ENCODE measurements around the gene MAP3K20. TPM values are rescaled to one million over a fixed set of nuclear protein-coding genes. Genes with fewer than 3 reads are reported as not detected.

MAP3K20 gene
- total RNA-seq, 2 experiments from 2014 or later = 8.0 to 10.2 TPM

- DNase-seq = no peak
- ChIA-PET POLR2A (interaction anchor here (0.6 kb wide), 1 partner anchor 12 kb away, joined by 3 read pairs; no protein-coding TSS in a partner anchor), CTCF (interaction anchor here (3.4 kb wide), 1 partner anchor 154 kb away, joined by 12 read pairs; no protein-coding TSS in a partner anchor)
- no peak overlapping the region for H3K4me3 Mint-ChIP-seq
- intact Hi-C loops (cut with micrococcal nuclease) = no loop called here
- no peaks in the 10 kb centered on the region for H3K4me1 Mint-ChIP-seq (ENCODE audit: low read depth)
- TF ChIP-seq CTCF (IDR thresholded peaks at IDR 0.05) = no peak
- ATAC-seq = no peak
- no peaks in the 10 kb centered on the region for H3K9me3 Mint-ChIP-seq
- H3K36me3 Mint-ChIP-seq (ENCODE audit: low read depth) = no peaks in the 10 kb centered on the region
- H3K27ac Mint-ChIP-seq = no peak overlapping the region
- H3K27me3 Mint-ChIP-seq = peaks cover 13% of the 10 kb centered on the region
Measured at GRCh38 chr2:173056705-173057364, 18.8 kb upstream of the MAP3K20 start.

DNA sequence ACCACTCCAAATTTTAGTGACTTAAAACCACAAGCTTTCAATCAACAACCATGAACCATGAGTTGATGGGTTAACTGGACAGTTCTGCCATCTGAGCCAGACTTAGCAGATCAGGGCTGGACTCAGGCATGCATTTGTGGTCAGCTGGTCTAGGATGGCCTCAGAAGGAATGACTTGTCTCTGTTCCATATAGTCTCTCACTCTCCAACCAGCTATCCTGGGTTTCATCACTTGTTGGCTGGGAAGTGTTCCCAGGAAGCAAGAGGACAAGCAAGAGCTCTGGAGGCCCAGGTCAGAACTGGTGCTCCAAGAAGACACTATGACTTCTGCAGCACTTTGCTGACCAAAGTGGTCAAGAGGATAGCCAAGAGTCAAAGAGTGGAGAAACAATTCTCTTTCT is 17.5 kb upstream of the MAP3K20 start:
- no peak overlapping the region for H3K27ac Mint-ChIP-seq
- H3K4me1 Mint-ChIP-seq (ENCODE audit: low read depth) = no peaks in the 10 kb centered on the region

GRCh38 chr2:173058673-173059072 is 17.0 kb upstream of the MAP3K20 start:
- no peaks in the 10 kb centered on the region for H3K9me3 Mint-ChIP-seq
- ATAC-seq = no peak
- no peak overlapping the region for H3K27ac Mint-ChIP-seq
- no peak overlapping the region for H3K4me3 Mint-ChIP-seq
- intact Hi-C loops (cut with micrococcal nuclease) = no loop called here
- H3K27me3 Mint-ChIP-seq = peaks cover 12% of the 10 kb centered on the region
- no peaks in the 10 kb centered on the region for H3K4me1 Mint-ChIP-seq (ENCODE audit: low read depth)
- no peak for DNase-seq
- TF ChIP-seq CTCF (IDR thresholded peaks at IDR 0.05) = no peak
- CTCF ChIA-PET = interaction anchor here (1.3 kb wide), 1 partner anchor 151 kb away, joined by 7 read pairs; no protein-coding TSS in a partner anchor
- POLR2A ChIA-PET = no interaction called here
- no peaks in the 10 kb centered on the region for H3K36me3 Mint-ChIP-seq (ENCODE audit: low read depth)

More for the DNA sequence above, 17.5 kb upstream of the MAP3K20 start:
- H3K27me3 Mint-ChIP-seq = peaks cover 14% of the 10 kb centered on the region
- TF ChIP-seq CTCF (IDR thresholded peaks at IDR 0.05) = no peak
- no peaks in the 10 kb centered on the region for H3K36me3 Mint-ChIP-seq (ENCODE audit: low read depth)
- H3K4me3 Mint-ChIP-seq = no peak overlapping the region
- intact Hi-C loops (cut with micrococcal nuclease) = no loop called here
- ATAC-seq = no peak
- POLR2A ChIA-PET = no interaction called here
- H3K9me3 Mint-ChIP-seq = no peaks in the 10 kb centered on the region
- DNase-seq = no peak
- CTCF ChIA-PET = interaction anchor here (1.1 to 1.3 kb wide), 2 partner anchors 152 to 223 kb away, joined by 3 to 7 read pairs; no protein-coding TSS in a partner anchor

- CTCF ChIA-PET = interaction anchor here (1.3 to 4.5 kb wide), 2 partner anchors 151 kb away, joined by 7 to 16 read pairs; no protein-coding TSS in a partner anchor
- Mint-ChIP-seq H3K4me1 (ENCODE audit: low read depth) (no peaks in the 10 kb centered on the region), H3K9me3 (no peaks in the 10 kb centered on the region)
Measured at GRCh38 chr2:173059292-173059691, 16.4 kb upstream of the MAP3K20 start.

More at GRCh38 chr2:173059292-173059691, 16.4 kb upstream of the MAP3K20 start:
- no peak for DNase-seq
- no peak for ATAC-seq
- Mint-ChIP-seq H3K27ac (no peak overlapping the region), H3K36me3 (ENCODE audit: low read depth) (no peaks in the 10 kb centered on the region), H3K4me3 (no peak overlapping the region), H3K27me3 (peaks cover 16% of the 10 kb centered on the region)
- no peak for TF ChIP-seq CTCF (IDR thresholded peaks at IDR 0.05)
- POLR2A ChIA-PET = no interaction called here
- intact Hi-C loops (cut with micrococcal nuclease) = no loop called here

All from activated CD8-positive, alpha-beta T cell treated with anti-CD3 and anti-CD28 coated beads for 36 hours (primary cell).